ENCODE measurements around the gene LSR. TPM values are rescaled to one million over a fixed set of nuclear protein-coding genes. Genes with fewer than 3 reads are reported as not detected.

Gene LSR
- total RNA-seq, 1 donor from 2014 or later, result 11.3 TPM

DNA sequence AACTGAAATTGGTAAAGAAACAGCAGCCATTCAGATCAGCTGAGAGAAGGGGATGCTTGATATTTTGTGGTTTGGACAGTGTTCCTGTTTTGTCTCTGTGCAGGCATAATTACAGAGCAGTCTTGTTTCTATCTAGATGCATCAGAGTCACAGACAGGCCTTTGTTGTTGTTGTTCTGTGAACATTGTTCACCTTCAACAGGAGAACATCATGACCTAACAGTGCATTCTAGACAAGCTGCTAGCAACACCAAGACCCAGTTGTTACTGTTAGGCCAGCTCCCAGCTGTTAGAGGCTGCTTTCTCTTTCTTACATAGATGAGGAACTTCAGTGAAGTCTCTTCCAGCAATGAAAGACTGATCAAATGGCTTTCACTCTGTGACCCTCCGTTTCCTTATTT lies 8.5 kb upstream of the LSR start:
- no peaks in the 10 kb centered on the region for H3K27me3 ChIP-seq (ENCODE audit: control insufficient read depth, insufficient read depth, low read length)
- TF ChIP-seq, protein P1, sequence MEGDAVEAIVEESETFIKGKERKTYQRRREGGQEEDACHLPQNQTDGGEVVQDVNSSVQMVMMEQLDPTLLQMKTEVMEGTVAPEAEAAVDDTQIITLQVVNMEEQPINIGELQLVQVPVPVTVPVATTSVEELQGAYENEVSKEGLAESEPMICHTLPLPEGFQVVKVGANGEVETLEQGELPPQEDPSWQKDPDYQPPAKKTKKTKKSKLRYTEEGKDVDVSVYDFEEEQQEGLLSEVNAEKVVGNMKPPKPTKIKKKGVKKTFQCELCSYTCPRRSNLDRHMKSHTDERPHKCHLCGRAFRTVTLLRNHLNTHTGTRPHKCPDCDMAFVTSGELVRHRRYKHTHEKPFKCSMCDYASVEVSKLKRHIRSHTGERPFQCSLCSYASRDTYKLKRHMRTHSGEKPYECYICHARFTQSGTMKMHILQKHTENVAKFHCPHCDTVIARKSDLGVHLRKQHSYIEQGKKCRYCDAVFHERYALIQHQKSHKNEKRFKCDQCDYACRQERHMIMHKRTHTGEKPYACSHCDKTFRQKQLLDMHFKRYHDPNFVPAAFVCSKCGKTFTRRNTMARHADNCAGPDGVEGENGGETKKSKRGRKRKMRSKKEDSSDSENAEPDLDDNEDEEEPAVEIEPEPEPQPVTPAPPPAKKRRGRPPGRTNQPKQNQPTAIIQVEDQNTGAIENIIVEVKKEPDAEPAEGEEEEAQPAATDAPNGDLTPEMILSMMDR (IDR thresholded peaks at IDR 0.05; ENCODE audit: insufficient read depth, low read length, severe bottlenecking), result no peak
- no peaks in the 10 kb centered on the region for H3K36me3 ChIP-seq (ENCODE audit: control insufficient read depth, insufficient read depth, low read length)
- no peak for FAIRE-seq
- no peak overlapping the region for H3K4me3 ChIP-seq (ENCODE audit: low read depth, low read length)
- DNase-seq (ENCODE audit: low read depth), result no peak

DNA sequence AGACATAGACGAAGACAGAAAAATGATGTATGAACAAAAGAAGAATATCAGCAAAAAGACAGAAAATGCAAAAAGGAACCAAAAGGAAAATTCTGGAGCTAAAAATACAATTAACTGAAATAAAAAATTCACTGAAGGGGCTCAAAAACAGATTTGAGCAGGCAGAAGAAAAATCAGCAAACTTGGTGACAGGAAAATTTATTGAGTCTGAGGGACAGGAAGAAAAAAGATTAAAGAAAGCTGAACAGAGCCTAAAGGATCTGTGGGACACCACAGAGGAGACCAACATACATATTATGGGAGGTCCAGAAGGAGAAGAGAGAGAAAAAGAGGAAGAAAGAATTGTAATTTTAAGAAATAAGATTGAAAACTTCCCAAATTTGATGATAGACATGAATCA lies 7.4 kb upstream of the LSR start:
- TF ChIP-seq, protein P1 (IDR thresholded peaks at IDR 0.05; ENCODE audit: insufficient read depth, low read length, severe bottlenecking), result no peak
- FAIRE-seq, result no peak
- H3K36me3 ChIP-seq (ENCODE audit: control insufficient read depth, insufficient read depth, low read length), result no peaks in the 10 kb centered on the region
- H3K27me3 ChIP-seq (ENCODE audit: control insufficient read depth, insufficient read depth, low read length), result no peaks in the 10 kb centered on the region
- no peak overlapping the region for H3K4me3 ChIP-seq (ENCODE audit: low read depth, low read length)
- DNase-seq (ENCODE audit: low read depth), result no peak

DNA sequence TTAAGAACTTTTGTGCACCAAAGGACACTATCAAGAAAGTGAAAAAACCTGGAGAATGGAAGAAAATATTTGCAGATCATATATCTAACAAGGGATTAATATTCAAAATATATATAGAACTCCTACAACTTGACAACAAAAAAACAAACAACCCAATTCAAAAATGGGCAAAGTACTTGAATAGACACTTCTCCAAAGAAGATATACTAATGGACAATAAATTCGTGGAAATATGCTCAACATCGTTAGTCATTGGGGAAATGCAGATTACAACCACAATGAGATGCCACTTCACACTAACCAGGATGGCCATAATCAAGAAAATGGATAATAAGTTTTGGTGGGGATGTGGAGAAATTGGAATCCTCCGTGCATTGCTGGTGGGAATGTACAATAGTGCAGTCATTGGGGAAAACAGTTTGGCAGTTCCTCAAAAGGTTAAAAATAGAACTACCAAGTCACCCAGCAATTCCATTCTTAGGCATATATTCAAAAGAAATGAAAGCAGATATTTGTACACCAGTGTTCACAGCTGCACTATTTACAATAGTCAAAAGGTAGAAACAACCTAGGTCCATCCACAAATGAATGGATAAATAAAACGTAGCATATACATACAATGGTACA lies 2.2 kb upstream of the LSR start:
- FAIRE-seq (no peak), DNase-seq (ENCODE audit: low read depth) (no peak)
- TF ChIP-seq, protein P1 (IDR thresholded peaks at IDR 0.05; ENCODE audit: insufficient read depth, low read length, severe bottlenecking), result no peak
- Histone ChIP-seq H3K27me3 (ENCODE audit: control insufficient read depth, insufficient read depth, low read length) (no peaks in the 10 kb centered on the region), H3K4me3 (ENCODE audit: low read depth, low read length) (no peak overlapping the region), H3K36me3 (ENCODE audit: control insufficient read depth, insufficient read depth, low read length) (peaks cover 9% of the 10 kb centered on the region)

DNA sequence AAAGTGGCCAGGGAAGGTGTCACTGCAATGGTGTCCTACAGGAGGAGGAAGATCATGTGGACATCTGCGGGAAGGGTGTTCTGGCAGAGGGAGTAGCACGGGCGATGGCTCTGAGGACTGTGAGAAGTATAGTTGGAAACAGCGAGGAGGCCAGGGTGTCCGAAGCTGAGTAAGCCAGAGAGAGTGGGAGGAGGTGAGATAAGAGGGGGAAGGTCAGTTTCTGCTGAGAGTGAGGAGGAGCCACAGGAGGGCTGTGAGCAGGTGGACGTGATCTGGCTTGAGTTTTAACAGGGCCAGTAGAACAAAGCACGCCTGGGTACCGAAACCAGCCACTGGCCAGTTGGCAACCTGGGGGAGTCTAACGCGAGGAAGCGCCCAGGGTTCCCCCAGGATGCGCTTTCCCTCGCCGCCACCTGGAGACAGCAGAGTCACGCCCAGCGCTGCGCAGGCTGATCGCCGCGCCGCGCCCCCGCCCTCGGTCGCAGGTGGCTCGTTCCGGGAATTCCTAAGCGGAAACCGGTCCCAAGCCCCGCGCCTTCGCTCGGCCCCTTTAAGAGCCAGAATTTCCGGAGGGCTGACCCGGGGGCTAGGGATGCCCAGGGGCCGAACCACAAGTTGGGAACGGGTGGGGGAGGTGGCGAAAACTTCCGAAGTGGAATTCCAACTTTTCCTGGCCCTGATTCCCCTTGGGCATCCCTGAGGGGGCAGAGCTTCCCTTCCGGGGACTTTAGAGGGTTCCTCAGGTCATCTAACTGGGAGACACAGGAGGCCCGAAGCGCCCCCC lies 1.1 kb upstream of the LSR start:
- peaks cover 10% of the 10 kb centered on the region for H3K36me3 ChIP-seq (ENCODE audit: control insufficient read depth, insufficient read depth, low read length)
- no peaks in the 10 kb centered on the region for H3K27me3 ChIP-seq (ENCODE audit: control insufficient read depth, insufficient read depth, low read length)
- peak; percentile 75 for DNase-seq (ENCODE audit: low read depth)
- H3K4me3 ChIP-seq (ENCODE audit: low read depth, low read length), result peak overlapping the region; percentile 98
- peak; percentile 23 for FAIRE-seq
- TF ChIP-seq, protein P1 (IDR thresholded peaks at IDR 0.05; ENCODE audit: insufficient read depth, low read length, severe bottlenecking), result peak; percentile 83

DNA sequence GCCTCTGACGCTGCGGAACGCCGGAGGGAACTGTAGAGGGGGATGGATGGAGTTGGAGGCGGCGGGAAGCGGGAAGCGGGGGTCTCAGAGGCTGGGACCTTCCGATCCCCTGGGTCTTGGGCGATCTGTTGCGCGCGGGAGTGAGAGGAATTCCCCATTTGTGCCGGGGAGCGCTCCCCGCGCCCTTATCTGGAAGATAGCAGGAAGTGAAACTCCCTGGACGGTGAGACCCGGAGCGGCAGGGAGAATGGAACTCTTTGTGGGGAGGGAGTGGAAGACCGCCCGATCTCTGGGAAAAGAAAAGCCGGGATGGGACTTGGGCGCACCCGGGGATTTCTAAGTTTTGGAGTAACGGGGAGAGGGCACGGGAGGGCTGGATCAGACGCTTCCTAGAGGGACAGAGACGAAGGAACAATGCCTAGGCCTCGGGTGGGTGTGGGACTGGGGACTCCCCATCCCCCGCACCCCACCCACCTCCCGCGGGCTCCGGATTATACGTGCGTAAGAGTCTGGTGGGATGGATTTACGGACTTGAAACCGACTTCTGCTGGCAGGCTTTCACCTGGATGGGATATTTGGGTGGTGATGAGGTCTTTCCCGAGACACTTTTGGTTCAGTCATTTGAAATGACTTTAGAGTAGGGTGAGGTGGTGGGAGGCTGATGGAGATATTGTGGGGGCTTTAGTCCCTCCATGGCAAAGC lies 495 bp downstream of the LSR start:
- peak overlapping the region; percentile 98 for H3K4me3 ChIP-seq (ENCODE audit: low read depth, low read length)
- no peak for FAIRE-seq
- TF ChIP-seq, protein P1 (IDR thresholded peaks at IDR 0.05; ENCODE audit: insufficient read depth, low read length, severe bottlenecking), result no peak
- H3K36me3 ChIP-seq (ENCODE audit: control insufficient read depth, insufficient read depth, low read length), result peaks cover 19% of the 10 kb centered on the region
- DNase-seq (ENCODE audit: low read depth), result no peak
- no peaks in the 10 kb centered on the region for H3K27me3 ChIP-seq (ENCODE audit: control insufficient read depth, insufficient read depth, low read length)
